ENCODE results near the gene PDXDC1.
"Not testable (repeated sequence)": the region's sequence is repeated elsewhere in the genome, so short reads cannot be mapped to it uniquely, and the experiment has no call there.

DNA sequence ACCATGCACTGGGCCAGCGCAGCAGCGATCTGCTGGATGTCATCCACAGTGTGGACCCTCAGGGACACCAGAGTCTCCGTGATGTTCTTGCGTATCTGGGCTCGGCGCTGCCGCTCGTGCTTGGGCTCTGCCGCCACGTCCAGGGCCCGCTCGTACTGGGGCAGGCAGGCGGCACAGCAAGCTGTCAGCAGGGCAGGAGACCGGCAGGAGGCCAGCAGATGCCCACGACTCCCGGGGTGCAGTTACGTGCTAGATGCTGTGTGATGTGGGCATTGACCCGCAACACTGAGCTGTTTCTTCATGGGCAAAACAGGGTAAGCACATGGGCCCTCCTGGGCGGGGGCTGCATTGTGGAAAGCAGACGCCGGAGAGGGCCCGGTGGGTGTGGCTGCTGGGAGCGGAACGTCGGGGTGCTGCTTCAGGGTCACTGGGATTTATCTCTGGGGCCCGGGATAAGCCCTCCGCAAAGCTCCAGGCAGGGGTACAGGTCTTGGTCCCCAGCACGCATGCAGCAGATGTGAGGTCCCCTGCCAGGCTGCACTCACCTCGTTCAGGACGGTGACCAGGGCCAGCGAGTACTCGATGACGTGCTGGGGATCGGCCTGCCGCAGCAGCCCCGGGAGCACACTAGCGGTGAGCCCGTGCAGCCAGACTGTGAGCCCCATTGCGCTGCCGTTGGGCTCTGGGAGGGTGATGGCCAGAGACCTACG is 158.0 kb downstream of the PDXDC1 start:
- TF ChIP-seq, protein P1, sequence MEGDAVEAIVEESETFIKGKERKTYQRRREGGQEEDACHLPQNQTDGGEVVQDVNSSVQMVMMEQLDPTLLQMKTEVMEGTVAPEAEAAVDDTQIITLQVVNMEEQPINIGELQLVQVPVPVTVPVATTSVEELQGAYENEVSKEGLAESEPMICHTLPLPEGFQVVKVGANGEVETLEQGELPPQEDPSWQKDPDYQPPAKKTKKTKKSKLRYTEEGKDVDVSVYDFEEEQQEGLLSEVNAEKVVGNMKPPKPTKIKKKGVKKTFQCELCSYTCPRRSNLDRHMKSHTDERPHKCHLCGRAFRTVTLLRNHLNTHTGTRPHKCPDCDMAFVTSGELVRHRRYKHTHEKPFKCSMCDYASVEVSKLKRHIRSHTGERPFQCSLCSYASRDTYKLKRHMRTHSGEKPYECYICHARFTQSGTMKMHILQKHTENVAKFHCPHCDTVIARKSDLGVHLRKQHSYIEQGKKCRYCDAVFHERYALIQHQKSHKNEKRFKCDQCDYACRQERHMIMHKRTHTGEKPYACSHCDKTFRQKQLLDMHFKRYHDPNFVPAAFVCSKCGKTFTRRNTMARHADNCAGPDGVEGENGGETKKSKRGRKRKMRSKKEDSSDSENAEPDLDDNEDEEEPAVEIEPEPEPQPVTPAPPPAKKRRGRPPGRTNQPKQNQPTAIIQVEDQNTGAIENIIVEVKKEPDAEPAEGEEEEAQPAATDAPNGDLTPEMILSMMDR (conservative IDR thresholded peaks at IDR 0.05; ENCODE audit: low read depth, low read length) = not testable (repeated sequence)
- TF ChIP-seq EZH2phosphoT487 (IDR thresholded peaks at IDR 0.05; ENCODE audit: borderline replicate concordance, low read length); EZH2 (IDR thresholded peaks at IDR 0.05; ENCODE audit: low read length, unreplicated experiment): not testable (repeated sequence)
